ENCODE measurements around the gene RGS6.

The RGS6 gene

DNA sequence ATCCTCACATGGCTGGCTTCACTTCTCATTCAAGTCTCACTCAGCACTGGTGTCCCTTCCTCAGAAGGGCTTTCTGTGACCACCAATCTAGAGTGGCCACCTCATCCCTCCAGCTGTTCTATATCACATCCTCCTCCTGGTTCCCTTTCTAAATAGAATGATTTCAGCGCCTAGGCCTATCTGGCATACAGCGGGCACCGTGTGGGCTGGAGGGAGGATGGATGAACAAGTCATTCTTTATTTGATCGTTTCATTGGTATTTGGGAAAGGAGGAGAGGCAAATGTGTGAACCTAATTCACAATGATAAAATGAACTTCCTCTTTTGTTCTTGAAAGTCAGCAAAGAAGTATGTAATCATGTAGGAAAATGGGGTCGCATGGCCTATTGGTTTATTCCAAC lies 567.5 kb downstream of the RGS6 start:
- H3K27ac ChIP-seq = peak overlapping the region; percentile 62; the same call in 1 of the 2 replicates
- TF ChIP-seq, protein P1, sequence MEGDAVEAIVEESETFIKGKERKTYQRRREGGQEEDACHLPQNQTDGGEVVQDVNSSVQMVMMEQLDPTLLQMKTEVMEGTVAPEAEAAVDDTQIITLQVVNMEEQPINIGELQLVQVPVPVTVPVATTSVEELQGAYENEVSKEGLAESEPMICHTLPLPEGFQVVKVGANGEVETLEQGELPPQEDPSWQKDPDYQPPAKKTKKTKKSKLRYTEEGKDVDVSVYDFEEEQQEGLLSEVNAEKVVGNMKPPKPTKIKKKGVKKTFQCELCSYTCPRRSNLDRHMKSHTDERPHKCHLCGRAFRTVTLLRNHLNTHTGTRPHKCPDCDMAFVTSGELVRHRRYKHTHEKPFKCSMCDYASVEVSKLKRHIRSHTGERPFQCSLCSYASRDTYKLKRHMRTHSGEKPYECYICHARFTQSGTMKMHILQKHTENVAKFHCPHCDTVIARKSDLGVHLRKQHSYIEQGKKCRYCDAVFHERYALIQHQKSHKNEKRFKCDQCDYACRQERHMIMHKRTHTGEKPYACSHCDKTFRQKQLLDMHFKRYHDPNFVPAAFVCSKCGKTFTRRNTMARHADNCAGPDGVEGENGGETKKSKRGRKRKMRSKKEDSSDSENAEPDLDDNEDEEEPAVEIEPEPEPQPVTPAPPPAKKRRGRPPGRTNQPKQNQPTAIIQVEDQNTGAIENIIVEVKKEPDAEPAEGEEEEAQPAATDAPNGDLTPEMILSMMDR (conservative IDR thresholded peaks at IDR 0.05) = no peak
- no peak for TF ChIP-seq ZFX (IDR thresholded peaks at IDR 0.05)

DNA sequence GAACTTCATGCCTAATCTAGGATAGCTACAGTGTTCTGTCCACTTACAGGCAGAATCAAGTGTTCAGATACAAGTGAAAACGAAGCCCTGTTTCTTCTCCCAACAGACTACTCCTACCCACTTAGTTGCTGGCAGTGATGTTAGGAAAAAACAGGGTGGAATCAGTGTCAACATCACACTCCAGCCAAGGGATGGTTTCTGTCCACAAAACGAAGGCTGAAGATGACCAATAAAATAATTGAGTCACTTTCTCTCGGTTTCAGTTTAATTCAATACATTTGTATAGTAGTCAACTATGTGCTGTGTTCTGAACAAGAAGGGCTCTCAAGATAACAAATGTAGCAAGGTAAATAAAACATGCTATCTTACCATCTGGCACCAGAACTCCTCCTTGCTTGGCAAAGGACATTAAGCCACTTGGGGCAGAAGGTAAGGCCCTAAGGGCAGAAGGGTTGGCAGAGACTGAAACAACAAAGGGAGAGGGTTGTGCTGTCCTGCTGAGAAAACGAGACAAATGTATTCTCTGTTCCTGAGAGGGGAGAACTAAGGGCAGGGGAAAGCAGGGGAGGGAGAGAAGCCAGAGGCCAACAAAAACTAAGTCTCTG lies 568.1 kb downstream of the RGS6 start:
- TF ChIP-seq ZFX (IDR thresholded peaks at IDR 0.05) = no peak
- TF ChIP-seq, protein P1 (conservative IDR thresholded peaks at IDR 0.05) = no peak
- H3K27ac ChIP-seq = peak overlapping the region; percentile 62

DNA sequence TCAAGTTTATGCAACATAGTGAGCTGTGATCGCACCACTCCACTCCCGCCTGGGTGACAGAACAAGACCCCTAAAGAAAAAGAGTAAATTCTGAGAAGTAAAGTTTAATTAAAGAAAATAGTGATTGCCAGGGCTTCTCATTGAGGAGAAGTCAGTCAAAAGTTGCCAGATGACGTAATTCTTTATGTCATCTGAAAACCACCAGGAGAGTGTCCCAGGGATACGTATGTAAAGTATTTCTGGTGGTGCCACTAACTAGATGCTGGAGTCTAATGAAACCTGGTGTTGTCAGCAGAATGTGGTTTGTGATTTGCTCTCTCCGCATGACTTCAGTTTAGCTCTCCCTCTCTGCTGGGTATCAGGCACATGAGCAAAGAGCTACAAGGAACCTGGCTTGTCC lies 569.2 kb downstream of the RGS6 start:
- H3K27ac ChIP-seq = no peak overlapping the region
- no peak for TF ChIP-seq ZFX (IDR thresholded peaks at IDR 0.05)
- TF ChIP-seq, protein P1 (conservative IDR thresholded peaks at IDR 0.05) = no peak

DNA sequence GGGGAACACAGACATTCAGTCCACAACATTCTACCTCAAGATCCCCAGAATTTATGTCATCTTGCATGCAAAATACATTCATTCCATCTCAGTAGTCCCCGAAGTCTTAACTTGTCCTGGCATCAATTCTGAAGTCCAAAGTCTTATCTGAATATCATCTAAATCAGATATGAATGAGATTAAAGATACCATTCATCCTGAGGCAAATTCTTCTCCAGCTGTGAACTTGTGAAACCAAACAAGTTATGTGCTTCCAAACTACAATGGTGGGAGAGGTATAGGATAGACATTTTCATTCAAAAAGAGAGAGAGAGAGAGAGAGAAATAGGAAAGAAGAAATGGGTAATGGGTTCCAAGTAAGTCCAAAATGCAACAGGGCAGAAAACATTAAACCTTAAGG lies 571.0 kb downstream of the RGS6 start:
- no peak for TF ChIP-seq ZFX (IDR thresholded peaks at IDR 0.05)
- TF ChIP-seq, protein P1 (conservative IDR thresholded peaks at IDR 0.05) = no peak
- H3K27ac ChIP-seq = no peak overlapping the region

DNA sequence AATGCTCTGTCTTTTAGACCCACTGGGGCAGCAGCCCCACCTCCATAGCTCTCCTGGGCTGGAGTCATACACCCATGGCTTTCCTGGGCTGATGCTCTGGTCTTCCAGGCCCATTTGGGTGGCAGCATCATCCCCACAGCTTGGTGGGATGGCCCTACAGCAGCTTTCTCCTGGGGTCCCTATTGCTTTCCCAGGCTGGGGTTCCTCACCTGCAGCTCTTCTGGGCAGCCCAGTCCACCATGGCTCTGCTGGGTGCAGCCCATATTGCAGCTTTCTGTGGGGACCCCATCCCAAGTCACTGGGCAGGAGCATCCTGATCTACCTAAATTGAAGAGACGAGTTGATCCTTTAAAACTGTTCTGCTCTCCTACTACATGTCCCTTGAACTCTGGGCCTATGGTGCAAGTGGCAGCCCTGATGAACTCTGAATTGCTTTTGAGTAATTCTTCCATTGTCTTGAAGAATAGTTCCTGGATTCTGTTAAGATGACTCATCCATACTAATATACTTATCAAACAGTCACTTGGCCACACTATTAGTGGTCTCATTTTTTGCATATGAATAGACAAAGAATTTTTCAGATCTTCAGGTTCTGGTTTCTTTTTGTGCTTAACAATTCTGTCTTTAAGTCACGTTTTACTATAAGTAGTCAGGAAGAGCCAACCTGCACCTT lies 571.6 kb downstream of the RGS6 start:
- no peak for TF ChIP-seq ZFX (IDR thresholded peaks at IDR 0.05)
- TF ChIP-seq, protein P1 (conservative IDR thresholded peaks at IDR 0.05) = no peak
- H3K27ac ChIP-seq = no peak overlapping the region

DNA sequence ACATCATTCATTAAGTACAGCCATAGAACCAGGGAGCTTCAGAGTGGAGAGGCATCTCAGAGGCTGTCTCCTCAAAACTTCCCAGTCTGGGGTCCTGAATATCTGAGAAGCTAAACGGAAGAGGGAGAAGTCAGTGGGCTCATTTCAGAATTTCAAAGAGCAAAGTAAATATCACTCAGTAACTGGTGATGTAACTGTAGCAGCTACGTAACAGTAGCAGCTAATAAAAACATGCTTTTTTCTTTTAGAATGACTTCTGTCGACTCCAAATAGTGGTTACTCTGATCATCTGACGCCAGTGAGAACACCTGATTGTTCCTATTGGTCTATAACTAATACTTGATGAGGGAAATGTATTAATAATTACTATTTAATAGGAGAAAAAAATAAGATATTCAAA lies 578.3 kb downstream of the RGS6 start:
- H3K27ac ChIP-seq = no peak overlapping the region

DNA sequence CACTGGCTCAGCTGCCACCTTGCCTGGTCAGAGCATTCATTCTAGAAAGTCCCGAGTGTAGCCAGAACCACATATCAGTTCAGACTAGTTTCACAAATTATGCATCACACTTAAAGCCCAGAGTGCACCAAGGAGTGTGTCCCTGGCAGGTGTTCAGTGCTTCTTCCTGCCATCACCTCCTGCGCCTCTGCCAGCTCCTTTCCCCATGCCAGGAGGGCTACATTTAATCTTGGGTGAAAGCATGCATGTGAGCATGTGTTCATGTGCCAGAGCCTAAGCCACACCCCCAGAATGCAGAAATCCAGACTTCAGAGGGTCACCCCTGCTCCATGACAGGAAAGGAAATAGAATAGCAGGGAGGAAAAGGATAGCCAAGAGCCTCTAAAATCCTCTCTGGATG lies 580.1 kb downstream of the RGS6 start:
- no peak for TF ChIP-seq ZFX (IDR thresholded peaks at IDR 0.05)
- TF ChIP-seq, protein P1 (conservative IDR thresholded peaks at IDR 0.05) = no peak
- H3K27ac ChIP-seq = no peak overlapping the region

More for the DNA sequence above, 578.3 kb downstream of the RGS6 start:
- no peak for TF ChIP-seq ZFX (IDR thresholded peaks at IDR 0.05)
- TF ChIP-seq, protein P1 (conservative IDR thresholded peaks at IDR 0.05) = no peak
